Fibroblast of the conjunctiva (primary cell): ENCODE data around the gene TANC1.
A peak's percentile ranks its signal among the peaks of the same experiment; 100 is the strongest.

Experiments
- DNase-seq: peaks from one replicate; pipeline ENCODE4 v3.0.0-alpha.2; 2010; ENCODE audit warnings: low read depth

Gene TANC1

GRCh38 chr2:159063677-159064076 is 95.2 kb downstream of the TANC1 start:
- DNase-seq, result no peak

- DNase-seq, result no peak
Observed at GRCh38 chr2:159064446-159065301, 96.2 kb downstream of the TANC1 start.

GRCh38 chr2:159065313-159065712 is 96.9 kb downstream of the TANC1 start:
- DNase-seq, result no peak

GRCh38 chr2:159065891-159066290 is 97.5 kb downstream of the TANC1 start:
- no peak for DNase-seq

GRCh38 chr2:159066541-159067156 is 98.2 kb downstream of the TANC1 start:
- no peak for DNase-seq

- no peak for DNase-seq
Observed at GRCh38 chr2:159067971-159068370, 99.5 kb downstream of the TANC1 start.

- no peak for DNase-seq
Observed at GRCh38 chr2:159069229-159069628, 100.8 kb downstream of the TANC1 start.

GRCh38 chr2:159070235-159070634 is 101.8 kb downstream of the TANC1 start:
- DNase-seq, result no peak

- DNase-seq, result peak; percentile 61
Observed at GRCh38 chr2:159071190-159071915, 102.9 kb downstream of the TANC1 start.

GRCh38 chr2:159072795-159073194 is 104.4 kb downstream of the TANC1 start:
- no peak for DNase-seq

GRCh38 chr2:159073256-159073655 is 104.8 kb downstream of the TANC1 start:
- DNase-seq, result no peak

- no peak for DNase-seq
Observed at GRCh38 chr2:159074605-159075004, 106.2 kb downstream of the TANC1 start.

GRCh38 chr2:159075727-159076126 is 107.3 kb downstream of the TANC1 start:
- DNase-seq, result no peak

- DNase-seq, result peak; percentile 82
Observed at GRCh38 chr2:159076241-159076640, 107.8 kb downstream of the TANC1 start.

GRCh38 chr2:159077869-159078268 is 109.4 kb downstream of the TANC1 start:
- DNase-seq, result no peak

GRCh38 chr2:159078443-159078842 is 110.0 kb downstream of the TANC1 start:
- no peak for DNase-seq

GRCh38 chr2:159080641-159081040 is 112.2 kb downstream of the TANC1 start:
- no peak for DNase-seq

GRCh38 chr2:159082119-159082518 is 113.7 kb downstream of the TANC1 start:
- DNase-seq, result no peak

GRCh38 chr2:159084384-159085370 is 116.2 kb downstream of the TANC1 start:
- DNase-seq, result no peak

GRCh38 chr2:159086342-159086741 is 117.9 kb downstream of the TANC1 start:
- no peak for DNase-seq

GRCh38 chr2:159086826-159087225 is 118.4 kb downstream of the TANC1 start:
- DNase-seq, result no peak

- no peak for DNase-seq
Observed at GRCh38 chr2:159088906-159089305, 120.5 kb downstream of the TANC1 start.
